OCI-LY7 (cell line): ENCODE data around the gene TSPAN11.

Source experiments
- EZH2phosphoT487 ChIP-seq: fragments of 200-600 bp; sonication (generic); IDR thresholded peaks from 2 replicates; pipeline ENCODE4 v1.6.1; 2018; ENCODE audit warnings: low read depth, borderline replicate concordance, mild to moderate bottlenecking, mixed run types, antibody characterized with exemption, low read length, moderate library complexity, mixed read lengths
- TF ChIP-seq, protein P1 (sequence below): fragments of 200-600 bp; sonication (generic); conservative IDR thresholded peaks from 2 replicates; pipeline ENCODE4 v1.5.1; 2014; ENCODE audit warnings: mild to moderate bottlenecking, antibody characterized with exemption, low read length, moderate library complexity, mixed read lengths

GRCh38 chr12:31008961-31009840 is 82.7 kb downstream of the TSPAN11 start:
- TF ChIP-seq, protein P1, sequence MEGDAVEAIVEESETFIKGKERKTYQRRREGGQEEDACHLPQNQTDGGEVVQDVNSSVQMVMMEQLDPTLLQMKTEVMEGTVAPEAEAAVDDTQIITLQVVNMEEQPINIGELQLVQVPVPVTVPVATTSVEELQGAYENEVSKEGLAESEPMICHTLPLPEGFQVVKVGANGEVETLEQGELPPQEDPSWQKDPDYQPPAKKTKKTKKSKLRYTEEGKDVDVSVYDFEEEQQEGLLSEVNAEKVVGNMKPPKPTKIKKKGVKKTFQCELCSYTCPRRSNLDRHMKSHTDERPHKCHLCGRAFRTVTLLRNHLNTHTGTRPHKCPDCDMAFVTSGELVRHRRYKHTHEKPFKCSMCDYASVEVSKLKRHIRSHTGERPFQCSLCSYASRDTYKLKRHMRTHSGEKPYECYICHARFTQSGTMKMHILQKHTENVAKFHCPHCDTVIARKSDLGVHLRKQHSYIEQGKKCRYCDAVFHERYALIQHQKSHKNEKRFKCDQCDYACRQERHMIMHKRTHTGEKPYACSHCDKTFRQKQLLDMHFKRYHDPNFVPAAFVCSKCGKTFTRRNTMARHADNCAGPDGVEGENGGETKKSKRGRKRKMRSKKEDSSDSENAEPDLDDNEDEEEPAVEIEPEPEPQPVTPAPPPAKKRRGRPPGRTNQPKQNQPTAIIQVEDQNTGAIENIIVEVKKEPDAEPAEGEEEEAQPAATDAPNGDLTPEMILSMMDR: no peak
- TF ChIP-seq EZH2phosphoT487: no peak
